Measurements from ENCODE around the gene OR10H1.

GRCh38 chr19:15831626-15832025, 16.2 kb upstream of the OR10H1 start:
- TF ChIP-seq, protein P1, sequence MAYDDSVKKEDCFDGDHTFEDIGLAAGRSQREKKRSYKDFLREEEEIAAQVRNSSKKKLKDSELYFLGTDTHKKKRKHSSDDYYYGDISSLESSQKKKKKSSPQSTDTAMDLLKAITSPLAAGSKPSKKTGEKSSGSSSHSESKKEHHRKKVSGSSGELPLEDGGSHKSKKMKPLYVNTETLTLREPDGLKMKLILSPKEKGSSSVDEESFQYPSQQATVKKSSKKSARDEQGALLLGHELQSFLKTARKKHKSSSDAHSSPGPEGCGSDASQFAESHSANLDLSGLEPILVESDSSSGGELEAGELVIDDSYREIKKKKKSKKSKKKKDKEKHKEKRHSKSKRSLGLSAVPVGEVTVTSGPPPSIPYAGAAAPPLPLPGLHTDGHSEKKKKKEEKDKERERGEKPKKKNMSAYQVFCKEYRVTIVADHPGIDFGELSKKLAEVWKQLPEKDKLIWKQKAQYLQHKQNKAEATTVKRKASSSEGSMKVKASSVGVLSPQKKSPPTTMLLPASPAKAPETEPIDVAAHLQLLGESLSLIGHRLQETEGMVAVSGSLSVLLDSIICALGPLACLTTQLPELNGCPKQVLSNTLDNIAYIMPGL (CRISPR knock-in tag; IDR thresholded peaks at IDR 0.05; ENCODE audit: borderline replicate concordance) = no peak
- TF ChIP-seq, protein P2, sequence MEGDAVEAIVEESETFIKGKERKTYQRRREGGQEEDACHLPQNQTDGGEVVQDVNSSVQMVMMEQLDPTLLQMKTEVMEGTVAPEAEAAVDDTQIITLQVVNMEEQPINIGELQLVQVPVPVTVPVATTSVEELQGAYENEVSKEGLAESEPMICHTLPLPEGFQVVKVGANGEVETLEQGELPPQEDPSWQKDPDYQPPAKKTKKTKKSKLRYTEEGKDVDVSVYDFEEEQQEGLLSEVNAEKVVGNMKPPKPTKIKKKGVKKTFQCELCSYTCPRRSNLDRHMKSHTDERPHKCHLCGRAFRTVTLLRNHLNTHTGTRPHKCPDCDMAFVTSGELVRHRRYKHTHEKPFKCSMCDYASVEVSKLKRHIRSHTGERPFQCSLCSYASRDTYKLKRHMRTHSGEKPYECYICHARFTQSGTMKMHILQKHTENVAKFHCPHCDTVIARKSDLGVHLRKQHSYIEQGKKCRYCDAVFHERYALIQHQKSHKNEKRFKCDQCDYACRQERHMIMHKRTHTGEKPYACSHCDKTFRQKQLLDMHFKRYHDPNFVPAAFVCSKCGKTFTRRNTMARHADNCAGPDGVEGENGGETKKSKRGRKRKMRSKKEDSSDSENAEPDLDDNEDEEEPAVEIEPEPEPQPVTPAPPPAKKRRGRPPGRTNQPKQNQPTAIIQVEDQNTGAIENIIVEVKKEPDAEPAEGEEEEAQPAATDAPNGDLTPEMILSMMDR (IDR thresholded peaks at IDR 0.05) = no peak
- TF ChIP-seq RAD21 (conservative IDR thresholded peaks at IDR 0.05 in 1 of 2, IDR thresholded peaks at IDR 0.05 in 1 of 2) (no peak), CBX2 (IDR thresholded peaks at IDR 0.05; ENCODE audit: borderline replicate concordance, low read depth) (no peak)
